PC-9 (cell line): ENCODE data around the gene RALBP1. TPM values are rescaled to one million over a fixed set of nuclear protein-coding genes. Genes with fewer than 3 reads are reported as not detected.

Experiments used
- BruUV-seq: library from RNA; stranded (reverse); fragments of 400-500 nt; replicated peaks from 2 replicates; lab custom pipeline; 2021; lab: Mats Ljungman, UMichigan
- CTCF ChIA-PET: fragments of 300-600 bp; sonication (Branson Sonifier 250); formaldehyde crosslinking; loops from one replicate; lab custom pipeline; 2022; ENCODE audit warnings: antibody characterized with exemption; lab: Charles Lee
- POLR2A ChIA-PET: fragments of 300-600 bp; sonication (Branson Sonifier 250); formaldehyde crosslinking; loops from one replicate; lab custom pipeline; 2022; ENCODE audit warnings: antibody characterized with exemption; ENCODE audit not compliant: unreplicated experiment; lab: Charles Lee
- DNase-seq, 2 experiments: peaks; one replicate each; pipeline versions ENCODE4 v3.0.0 to v3.0.0-alpha.2; 2015 to 2022; ENCODE audit warnings: mixed read lengths in 1 of 2
- H2AFZ ChIP-seq: fragments of 200-600 bp; sonication (generic); 2 replicates; pipeline ENCODE4 v1.8.1; 2017; ENCODE audit warnings: antibody characterized with exemption
- H3F3A ChIP-seq: fragments of 200-600 bp; sonication (generic); 2 replicates; pipeline ENCODE4 v1.8.1; 2017; ENCODE audit warnings: antibody characterized with exemption, mild to moderate bottlenecking, low read depth; ENCODE audit not compliant: insufficient read depth
- H3K27ac ChIP-seq: fragments of 200-600 bp; sonication (generic); 2 replicates; pipeline ENCODE4 v1.6.1; 2016; ENCODE audit warnings: mixed run types
- H3K27me3 ChIP-seq: fragments of 200-600 bp; sonication (generic); 2 replicates; pipeline ENCODE4 v1.6.1; 2016; ENCODE audit warnings: low read depth, mixed run types; ENCODE audit not compliant: insufficient read depth
- H3K36me3 ChIP-seq: fragments of 200-600 bp; sonication (generic); 2 replicates; pipeline ENCODE4 v1.6.1; 2016; ENCODE audit warnings: low read depth, mixed run types
- H3K4me1 ChIP-seq: fragments of 200-600 bp; sonication (generic); replicated peaks from 2 replicates; pipeline ENCODE4 v1.6.1; 2016; ENCODE audit warnings: mixed run types; ENCODE audit not compliant: insufficient read depth
- H3K4me2 ChIP-seq: fragments of 200-600 bp; sonication (generic); 2 replicates; pipeline ENCODE4 v1.6.1; 2017; ENCODE audit warnings: mixed run types
- H3K4me3 ChIP-seq: fragments of 200-600 bp; sonication (generic); 2 replicates; pipeline ENCODE4 v1.6.1; 2016; ENCODE audit warnings: mixed run types
- H3K79me2 ChIP-seq: fragments of 200-600 bp; sonication (generic); 2 replicates; pipeline ENCODE4 v1.6.1; 2017; ENCODE audit warnings: low read depth, mixed run types
- H3K9me2 ChIP-seq: fragments of 200-600 bp; sonication (generic); 2 replicates; pipeline ENCODE4 v1.8.1; 2017; ENCODE audit warnings: mild to moderate bottlenecking; ENCODE audit not compliant: insufficient read depth
- H3K9me3 ChIP-seq: fragments of 200-600 bp; sonication (generic); 2 replicates; pipeline ENCODE4 v1.8.1; 2016; ENCODE audit warnings: low read depth; ENCODE audit not compliant: insufficient read depth
- H4K20me1 ChIP-seq: fragments of 200-600 bp; sonication (generic); 2 replicates; pipeline ENCODE4 v1.8.1; 2017; ENCODE audit not compliant: insufficient read depth
- CTCF ChIP-seq: fragments of 200-600 bp; sonication (generic); conservative IDR thresholded peaks from 2 replicates; pipeline ENCODE4 v1.6.1; 2017; ENCODE audit warnings: mixed run types, antibody characterized with exemption, mild to moderate bottlenecking, moderate library complexity
- EZH2 ChIP-seq: fragments of 200-600 bp; sonication (generic); IDR thresholded peaks from 2 replicates; pipeline ENCODE4 v1.8.0; 2017; ENCODE audit warnings: antibody characterized with exemption, low read depth
- intact Hi-C: fragments of 100-400 bp; cut with micrococcal nuclease; formaldehyde crosslinking; loops from one replicate; pipeline ENCODE4 v1.10.0; 2022; ENCODE audit not compliant: unreplicated experiment
- total RNA-seq: library from RNA; stranded (reverse); gene quantifications from 2 replicates; pipeline ENCODE4 v1.2.3, GENCODE V29; 2021

Gene RALBP1
- total RNA-seq, 1 experiment from 2014 or later, result 95.0 TPM

DNA sequence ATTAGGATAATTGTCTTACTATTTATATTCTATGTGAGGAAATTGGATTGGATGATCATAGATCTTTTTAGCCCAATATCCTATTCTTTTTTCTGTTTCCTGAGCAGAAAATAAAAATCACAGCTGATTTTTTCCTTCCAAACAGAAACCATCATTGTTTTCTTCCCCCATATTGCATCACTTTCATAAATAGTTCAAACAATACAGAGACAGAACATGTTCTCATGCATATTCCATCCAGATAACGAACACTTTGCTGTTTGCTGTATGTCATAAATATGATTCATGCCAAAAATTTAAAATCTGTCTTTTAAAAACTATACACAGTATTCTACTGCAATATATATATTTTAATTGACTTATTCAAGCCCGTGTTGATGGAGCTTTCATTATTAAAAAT, 22.0 kb upstream of the RALBP1 start:
- no peaks in the 10 kb centered on the region for H3K4me1 ChIP-seq
- H3K4me2 ChIP-seq, result no peak overlapping the region
- H3F3A ChIP-seq, result no peaks in the 10 kb centered on the region
- no peaks in the 10 kb centered on the region for H3K79me2 ChIP-seq
- no peak for DNase-seq
- no TSS peak for BruUV-seq
- ChIA-PET CTCF (no interaction called here), POLR2A (no interaction called here)
- H3K27ac ChIP-seq, result no peak overlapping the region
- H3K36me3 ChIP-seq, result no peaks in the 10 kb centered on the region
- H3K4me3 ChIP-seq, result no peak overlapping the region
- no peaks in the 10 kb centered on the region for H4K20me1 ChIP-seq
- no peak overlapping the region for H2AFZ ChIP-seq
- no peak for TF ChIP-seq CTCF
- no peak for TF ChIP-seq EZH2
- no peaks in the 10 kb centered on the region for H3K27me3 ChIP-seq
- intact Hi-C loops, result no loop called here
- peaks cover 6% of the 10 kb centered on the region; the same call in 1 of the 2 replicates for H3K9me3 ChIP-seq
- no peaks in the 10 kb centered on the region for H3K9me2 ChIP-seq

GRCh38 chr18:9454061-9454703, 21.1 kb upstream of the RALBP1 start:
- Histone ChIP-seq H3K4me3 (no peak overlapping the region), H3K9me3 (peaks cover 6% of the 10 kb centered on the region; the same call in 1 of the 2 replicates), H3K36me3 (no peaks in the 10 kb centered on the region), H3K4me1 (no peaks in the 10 kb centered on the region), H3K9me2 (no peaks in the 10 kb centered on the region), H3F3A (no peaks in the 10 kb centered on the region), H2AFZ (no peak overlapping the region), H3K27ac (no peak overlapping the region), H3K79me2 (no peaks in the 10 kb centered on the region), H3K4me2 (no peak overlapping the region), H3K27me3 (no peaks in the 10 kb centered on the region), H4K20me1 (no peaks in the 10 kb centered on the region)
- CTCF ChIA-PET, result no interaction called here
- intact Hi-C loops, result no loop called here
- POLR2A ChIA-PET, result no interaction called here
- BruUV-seq, result no TSS peak
- TF ChIP-seq CTCF, result no peak
- no peak for TF ChIP-seq EZH2
- no peak for DNase-seq

- H3F3A ChIP-seq, result no peaks in the 10 kb centered on the region
- no peak for TF ChIP-seq EZH2
- TF ChIP-seq CTCF, result no peak
- H3K4me3 ChIP-seq, result no peak overlapping the region
- no peaks in the 10 kb centered on the region for H3K79me2 ChIP-seq
- H2AFZ ChIP-seq, result no peak overlapping the region
- intact Hi-C loops, result no loop called here
- POLR2A ChIA-PET, result no interaction called here
- BruUV-seq, result no TSS peak
- H3K36me3 ChIP-seq, result no peaks in the 10 kb centered on the region
- no peak for DNase-seq
- H3K4me1 ChIP-seq, result no peaks in the 10 kb centered on the region
- H3K9me2 ChIP-seq, result no peaks in the 10 kb centered on the region
- H3K27me3 ChIP-seq, result no peaks in the 10 kb centered on the region
- H3K9me3 ChIP-seq, result peaks cover 6% of the 10 kb centered on the region; the same call in 1 of the 2 replicates
- H4K20me1 ChIP-seq, result no peaks in the 10 kb centered on the region
- H3K27ac ChIP-seq, result no peak overlapping the region
- no peak overlapping the region for H3K4me2 ChIP-seq
- CTCF ChIA-PET, result no interaction called here
These were observed 19.4 kb upstream of the RALBP1 start for GRCh38 chr18:9455718-9456511.
